GM19455 (cell line): ENCODE results near the gene POFUT2.

Source experiments
- ATAC-seq: cut with Tn5 transposase; IDR thresholded peaks from one replicate; pipeline ENCODE4 v1.9.1; 2021; ENCODE audit not compliant: unreplicated experiment

POFUT2 gene

DNA sequence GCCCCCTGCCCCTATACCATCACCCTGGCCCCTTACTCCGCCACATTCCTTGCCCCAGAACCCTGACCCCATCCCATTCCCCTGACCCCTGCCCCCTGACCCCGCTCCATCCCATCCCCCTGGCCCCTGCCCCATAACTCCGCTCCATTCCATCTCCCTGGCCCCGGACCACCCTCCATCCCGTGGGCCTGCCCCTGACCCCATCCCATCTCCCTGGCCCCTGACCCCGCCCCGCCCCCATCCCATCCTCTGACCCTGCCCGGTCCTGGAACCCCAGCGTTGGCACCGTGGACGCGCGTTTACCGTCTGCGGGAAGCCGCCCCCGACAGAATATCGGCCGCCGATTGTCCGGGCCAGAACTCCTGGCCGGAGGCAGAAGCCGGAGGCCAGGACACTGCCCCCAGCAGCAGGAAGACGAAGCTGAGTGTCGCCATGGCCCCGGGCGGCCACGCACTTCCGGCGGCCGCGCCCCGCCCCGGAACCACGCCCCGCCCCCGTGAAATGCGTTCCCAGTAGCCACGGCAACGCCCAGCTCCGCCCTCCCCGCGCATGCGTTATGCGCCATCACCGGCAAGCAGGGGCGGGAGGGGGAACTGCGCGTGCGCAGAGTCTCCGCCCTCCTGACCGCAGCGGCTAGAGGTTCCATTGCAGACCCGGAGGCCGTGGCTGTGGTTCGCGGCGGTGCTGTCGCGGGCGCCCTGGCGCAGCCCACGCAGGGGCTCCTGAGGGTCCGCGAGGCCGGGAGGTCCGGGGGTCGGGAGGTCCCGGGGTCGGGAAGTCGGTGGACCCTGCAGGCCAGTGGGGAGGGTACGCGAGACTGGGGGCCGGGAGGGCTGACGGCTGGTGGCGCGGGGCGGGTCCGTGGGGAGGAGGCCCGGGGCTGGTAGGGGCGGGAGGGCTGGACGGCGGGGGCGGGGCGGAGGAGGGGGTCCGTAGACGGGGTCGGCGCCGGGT is at the start of gene POFUT2:
POFUT2 (minus strand) TSS at position 458 of the 954 bp plus-strand sequence; CDS start at position 434, 24 bp downstream.
- peak; percentile 85 for ATAC-seq

DNA sequence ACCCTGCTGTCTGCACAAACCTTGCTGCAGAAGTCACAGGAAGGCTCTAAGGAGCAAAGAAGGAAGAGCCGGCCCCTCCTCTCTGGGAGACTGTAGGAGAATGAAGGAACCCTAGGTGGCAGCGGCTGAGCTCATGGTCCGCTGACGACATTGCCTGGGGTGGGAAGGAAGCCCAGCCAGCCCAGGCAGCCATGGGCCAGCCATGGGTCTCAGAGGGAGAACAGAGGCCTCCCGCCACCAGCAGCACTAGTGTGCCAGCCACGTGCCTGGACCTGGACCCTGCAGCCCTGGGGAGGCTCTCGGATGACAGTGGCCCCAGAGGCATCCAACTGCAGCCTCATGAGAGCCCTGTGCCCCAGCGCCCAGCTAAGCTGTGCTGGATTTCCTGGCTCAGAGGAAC is 49.2 kb upstream of the POFUT2 start:
- ATAC-seq: no peak

DNA sequence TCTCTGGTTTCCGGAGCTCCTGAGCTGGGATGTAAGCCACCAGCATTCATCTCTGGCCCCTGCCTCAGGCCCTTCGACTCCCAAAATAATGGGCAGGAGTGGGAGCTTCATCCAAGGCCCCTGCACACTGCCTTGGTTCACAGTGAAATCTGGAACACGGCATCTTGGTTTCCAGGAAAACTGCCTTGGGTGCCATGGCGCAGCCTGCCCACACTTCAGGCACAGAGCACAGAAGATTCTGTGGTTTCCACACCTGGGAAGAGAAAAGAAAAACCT is 48.8 kb upstream of the POFUT2 start:
- ATAC-seq: no peak

- ATAC-seq: no peak
These were observed 48.3 kb upstream of the POFUT2 start for GRCh38 chr21:45335761-45336534.

GRCh38 chr21:45335151-45335760 is 47.6 kb upstream of the POFUT2 start:
- ATAC-seq: no peak

DNA sequence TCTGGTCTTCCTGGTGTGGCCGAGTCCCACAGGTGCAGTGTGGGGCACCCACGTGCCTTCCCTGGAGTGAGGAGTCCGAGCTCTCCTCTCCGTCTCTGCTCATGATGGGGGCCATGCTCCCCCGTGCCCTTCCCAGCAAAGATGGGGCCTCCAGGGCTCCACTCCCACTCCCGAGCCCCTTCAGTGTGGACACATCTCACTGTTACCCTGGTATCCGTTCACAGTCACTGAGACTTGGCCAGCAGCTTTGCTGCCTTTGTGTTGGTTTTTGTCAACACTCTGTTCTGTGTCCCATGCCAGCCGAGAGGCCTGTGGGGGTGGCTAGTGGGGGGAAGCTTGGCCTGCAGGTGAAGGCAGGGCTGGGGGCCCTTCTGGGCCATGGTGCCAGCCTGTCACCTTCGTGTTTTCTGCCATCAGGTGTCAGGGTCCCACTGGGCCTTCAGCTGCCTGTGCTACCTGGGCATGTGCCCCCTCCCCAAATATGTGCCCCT is 46.9 kb upstream of the POFUT2 start:
- ATAC-seq: no peak

DNA sequence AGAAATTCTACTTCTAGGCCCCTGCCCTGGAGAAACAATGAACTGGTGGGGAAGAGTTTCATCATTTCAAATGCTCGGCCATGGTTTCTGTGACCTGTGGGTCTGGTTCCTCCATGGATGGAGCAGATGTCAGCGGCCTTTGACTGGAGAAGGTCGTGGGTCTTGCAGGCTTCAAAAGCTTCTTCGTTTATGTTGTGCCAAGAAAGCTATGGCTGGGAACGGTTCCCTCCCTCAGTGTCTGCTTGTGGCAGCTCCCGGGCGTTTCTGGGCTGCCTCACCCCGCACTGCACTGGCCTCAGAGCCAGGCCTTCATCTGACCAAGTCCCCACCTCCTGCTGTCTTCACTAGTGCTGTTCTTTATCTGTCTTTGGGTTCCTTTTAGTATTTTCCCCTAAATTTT is 46.4 kb upstream of the POFUT2 start:
- ATAC-seq: no peak

DNA sequence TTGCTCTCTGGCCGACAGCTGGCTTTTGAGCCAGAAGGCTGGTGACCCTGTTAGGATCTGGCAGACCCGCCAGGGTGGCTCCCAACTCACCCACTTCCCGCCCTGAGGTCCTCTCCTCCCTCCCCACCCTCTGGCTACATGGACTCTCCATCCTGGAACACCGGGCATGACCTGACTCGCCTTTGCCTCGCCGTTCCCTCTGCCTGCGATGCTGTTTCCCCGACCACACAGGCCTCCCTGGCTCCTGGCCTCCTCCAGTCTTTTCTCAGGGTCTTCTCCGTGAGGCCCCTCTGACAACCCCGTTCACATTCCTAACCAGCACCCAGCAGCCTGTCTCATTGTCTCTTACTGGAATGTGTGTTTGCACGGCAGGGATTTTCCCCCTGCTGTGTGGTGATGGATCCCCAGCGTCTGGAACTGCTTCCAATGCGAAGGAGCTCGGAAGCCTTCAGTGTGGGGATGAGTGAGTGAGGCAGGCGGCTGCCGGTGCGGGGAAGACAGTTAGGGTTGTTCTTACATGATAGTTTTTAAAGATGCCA is 46.0 kb upstream of the POFUT2 start:
- no peak for ATAC-seq

GRCh38 chr21:45332981-45333582 is 45.4 kb upstream of the POFUT2 start:
- no peak for ATAC-seq

- ATAC-seq: no peak
These were observed 44.7 kb upstream of the POFUT2 start for GRCh38 chr21:45332415-45332814.

GRCh38 chr21:45331531-45332147 is 43.9 kb upstream of the POFUT2 start:
- ATAC-seq: no peak

- no peak for ATAC-seq
These were observed 43.2 kb upstream of the POFUT2 start for GRCh38 chr21:45330851-45331261.

DNA sequence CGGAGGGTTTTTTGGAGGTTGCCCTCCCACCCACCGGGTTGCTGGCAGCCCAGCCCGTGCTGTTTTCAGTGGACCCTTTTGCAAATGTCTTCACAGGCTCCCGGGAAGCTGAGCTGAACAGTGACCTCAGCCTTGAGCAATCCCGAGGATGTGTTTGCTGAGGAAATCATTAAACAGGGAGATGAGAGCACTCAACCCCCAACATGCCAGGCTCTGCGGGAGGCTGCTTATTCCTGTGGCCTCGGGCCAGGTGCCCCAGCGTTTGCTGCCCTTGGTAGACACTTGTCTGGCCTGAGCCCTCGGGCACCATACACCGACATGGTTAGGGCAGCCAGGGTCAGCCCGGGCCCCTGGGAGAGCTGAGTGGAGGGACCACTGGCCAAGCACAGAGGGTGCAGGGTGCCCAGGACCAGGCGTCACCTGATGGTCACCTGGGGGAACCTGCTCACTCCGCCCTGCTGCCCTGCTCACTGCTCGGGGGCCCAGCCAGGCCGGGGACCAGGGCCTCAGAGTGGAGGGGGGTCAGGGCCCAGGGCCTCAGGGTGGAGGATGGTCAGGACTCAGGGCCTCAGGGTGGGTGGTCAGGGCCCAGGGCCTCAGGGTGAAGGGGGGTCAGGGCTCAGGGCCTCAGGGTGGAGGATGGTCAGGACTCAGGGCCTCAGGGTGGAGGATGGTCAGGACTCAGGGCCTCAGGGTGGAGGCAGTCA is 42.5 kb upstream of the POFUT2 start:
- no peak for ATAC-seq

- no peak for ATAC-seq
These were observed 41.8 kb upstream of the POFUT2 start for GRCh38 chr21:45329261-45330074.

GRCh38 chr21:45328198-45329091 is 40.8 kb upstream of the POFUT2 start:
- ATAC-seq: no peak

GRCh38 chr21:45327441-45328197 is 39.9 kb upstream of the POFUT2 start:
- no peak for ATAC-seq

GRCh38 chr21:45326891-45327440 is 39.3 kb upstream of the POFUT2 start:
- ATAC-seq: no peak
